CD4-positive, alpha-beta T cell (primary cell): ENCODE measurements around the gene FRMD4B. TPM values are rescaled to one million over a fixed set of nuclear protein-coding genes. Genes with fewer than 3 reads are reported as not detected.

ENCODE experiments used
- ATAC-seq: fragments of 200-7000 bp; cut with Tn5 transposase; one replicate; pipeline ENCODE4 v1.10.0; 2022; ENCODE audit warnings: mild to moderate bottlenecking; ENCODE audit not compliant: poor library complexity
- CTCF ChIA-PET: fragments of 350-600 bp; sonication (Branson Sonifier 250); formaldehyde crosslinking; loops from one replicate; lab custom pipeline; 2021; ENCODE audit warnings: antibody characterized with exemption, inconsistent platforms; lab: Charles Lee
- POLR2A ChIA-PET: fragments of 350-600 bp; sonication (Branson Sonifier 250); formaldehyde crosslinking; loops from one replicate; lab custom pipeline; 2021; ENCODE audit warnings: antibody characterized with exemption, inconsistent platforms; lab: Charles Lee
- DNase-seq, 14 experiments: peaks; one replicate each; pipeline ENCODE4 v3.0.0-alpha.2; 2013 to 2020; ENCODE audit warnings: mixed read lengths in 2 of 14
- H3K27ac ChIP-seq, 2 donors: one replicate each; pipeline versions ENCODE4 v1.5.1 to v1.7.0; 2013; ENCODE audit warnings: low read length in 2 of 2, low read depth in 1 of 2, mild to moderate bottlenecking in 1 of 2
- H3K27me3 ChIP-seq, 2 experiments: 1 replicate in 1 of 2; 2 replicates in 1 of 2; pipeline versions ENCODE4 v1.6.1 to v1.7.0; 2013; ENCODE audit warnings: low read length in 2 of 2, control low read depth in 1 of 2, mild to moderate bottlenecking in 1 of 2, moderate library complexity in 1 of 2; ENCODE audit not compliant: insufficient read depth in 2 of 2, control insufficient read depth in 1 of 2
- H3K36me3 ChIP-seq: one replicate; pipeline ENCODE4 v1.6.1; 2013; ENCODE audit warnings: low read length, control low read depth; ENCODE audit not compliant: insufficient read depth
- H3K4me1 ChIP-seq: one replicate; pipeline ENCODE4 v1.6.1; 2013; ENCODE audit warnings: low read length, control low read depth; ENCODE audit not compliant: insufficient read depth
- H3K4me3 ChIP-seq: one replicate; pipeline ENCODE4 v1.5.1; 2013; ENCODE audit warnings: mild to moderate bottlenecking, low read length, moderate library complexity
- H3K9me3 ChIP-seq, 2 experiments: 1 replicate in 1 of 2; 2 replicates in 1 of 2; pipeline versions ENCODE4 v1.6.1 to v1.7.0; 2013; ENCODE audit warnings: low read length in 2 of 2, mild to moderate bottlenecking in 2 of 2, control low read depth in 1 of 2, moderate library complexity in 1 of 2; ENCODE audit not compliant: control insufficient read depth in 1 of 2, insufficient read depth in 1 of 2
- H3K27ac Mint-ChIP-seq: one replicate; pipeline ENCODE4 v1.8.0; 2020; ENCODE audit warnings: mixed read lengths
- H3K27me3 Mint-ChIP-seq: one replicate; pipeline ENCODE4 v1.8.0; 2021; ENCODE audit warnings: mixed read lengths
- H3K36me3 Mint-ChIP-seq: one replicate; pipeline ENCODE4 v1.8.0; 2021; ENCODE audit warnings: low read depth, mixed read lengths
- H3K4me1 Mint-ChIP-seq: one replicate; pipeline ENCODE4 v1.8.0; 2021; ENCODE audit warnings: low read depth, mixed read lengths
- H3K4me3 Mint-ChIP-seq: one replicate; pipeline ENCODE4 v1.8.0; 2020; ENCODE audit warnings: mild to moderate bottlenecking, mixed read lengths
- H3K9me3 Mint-ChIP-seq: one replicate; pipeline ENCODE4 v1.8.0; 2020; ENCODE audit warnings: mixed read lengths
- intact Hi-C, 2 experiments: fragments of 100-400 bp; cut with DNase I in 1 of 2; cut with micrococcal nuclease in 1 of 2; formaldehyde crosslinking; loops; one replicate each; pipeline versions ENCODE4 v1.15.1 to v1.9.0; 2023 to 2025; cut with DNase I, micrococcal nuclease
- total RNA-seq, 174 experiments: library from RNA in 2 of 174; stranded (reverse) in 2 of 174; gene quantifications; one replicate each; pipeline ENCODE4 v1.2.3 and lab custom pipeline; 2021 to 2026
- TF ChIP-seq, protein P1 (sequence below): fragments of 200-600 bp; IDR thresholded peaks from one replicate; pipeline ENCODE4 v1.8.0; 2022; ENCODE audit warnings: antibody characterized with exemption, mild to moderate bottlenecking

FRMD4B gene
- total RNA-seq, 2 experiments from 2014 or later: 5.5 to 7.7 TPM

DNA sequence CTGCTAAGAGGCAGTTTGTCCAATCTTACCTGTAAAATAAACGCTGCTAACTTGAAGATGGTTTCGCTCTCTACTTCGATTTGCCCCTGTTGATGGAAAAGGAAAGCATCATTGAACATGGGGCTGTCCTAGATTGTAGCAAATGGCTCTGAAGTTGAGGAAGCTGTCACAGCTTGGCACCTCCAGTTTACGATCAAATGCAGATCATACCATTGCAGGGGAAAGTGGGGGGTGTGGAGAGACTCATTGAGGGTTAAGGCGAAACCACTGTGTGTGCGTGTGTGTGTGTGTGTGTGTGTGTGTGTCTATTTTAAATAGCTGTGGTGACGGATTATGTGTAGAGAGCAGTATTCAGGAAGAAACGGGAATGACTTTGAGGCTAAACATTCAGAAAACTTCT, 135.9 kb downstream of the FRMD4B start:
- no peak overlapping the region for H3K27ac Mint-ChIP-seq
- H3K9me3 ChIP-seq: no peaks in the 10 kb centered on the region
- ChIA-PET CTCF (no interaction called here), POLR2A (interaction anchor here (1.5 kb wide), 1 partner anchor 50 kb away, joined by 3 read pairs; no protein-coding TSS in a partner anchor)
- no peaks in the 10 kb centered on the region for H3K36me3 Mint-ChIP-seq
- H3K4me3 ChIP-seq: peak overlapping the region; percentile 44
- no peaks in the 10 kb centered on the region for H3K4me1 ChIP-seq
- peak overlapping the region; percentile 8 for H3K4me3 Mint-ChIP-seq
- intact Hi-C loops: no loop called here
- H3K9me3 Mint-ChIP-seq: no peaks in the 10 kb centered on the region
- H3K27ac ChIP-seq: peak overlapping the region in 1 of 2 donors; percentile 34
- DNase-seq: peak in 12 of 14 experiments; percentile 31 to 83 (median 42)
- peak; percentile 32 for ATAC-seq
- H3K27me3 ChIP-seq: no peaks in the 10 kb centered on the region
- H3K27me3 Mint-ChIP-seq: no peaks in the 10 kb centered on the region
- H3K4me1 Mint-ChIP-seq: peaks cover 4% of the 10 kb centered on the region
- TF ChIP-seq, protein P1, sequence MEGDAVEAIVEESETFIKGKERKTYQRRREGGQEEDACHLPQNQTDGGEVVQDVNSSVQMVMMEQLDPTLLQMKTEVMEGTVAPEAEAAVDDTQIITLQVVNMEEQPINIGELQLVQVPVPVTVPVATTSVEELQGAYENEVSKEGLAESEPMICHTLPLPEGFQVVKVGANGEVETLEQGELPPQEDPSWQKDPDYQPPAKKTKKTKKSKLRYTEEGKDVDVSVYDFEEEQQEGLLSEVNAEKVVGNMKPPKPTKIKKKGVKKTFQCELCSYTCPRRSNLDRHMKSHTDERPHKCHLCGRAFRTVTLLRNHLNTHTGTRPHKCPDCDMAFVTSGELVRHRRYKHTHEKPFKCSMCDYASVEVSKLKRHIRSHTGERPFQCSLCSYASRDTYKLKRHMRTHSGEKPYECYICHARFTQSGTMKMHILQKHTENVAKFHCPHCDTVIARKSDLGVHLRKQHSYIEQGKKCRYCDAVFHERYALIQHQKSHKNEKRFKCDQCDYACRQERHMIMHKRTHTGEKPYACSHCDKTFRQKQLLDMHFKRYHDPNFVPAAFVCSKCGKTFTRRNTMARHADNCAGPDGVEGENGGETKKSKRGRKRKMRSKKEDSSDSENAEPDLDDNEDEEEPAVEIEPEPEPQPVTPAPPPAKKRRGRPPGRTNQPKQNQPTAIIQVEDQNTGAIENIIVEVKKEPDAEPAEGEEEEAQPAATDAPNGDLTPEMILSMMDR: no peak
- H3K36me3 ChIP-seq: no peaks in the 10 kb centered on the region

DNA sequence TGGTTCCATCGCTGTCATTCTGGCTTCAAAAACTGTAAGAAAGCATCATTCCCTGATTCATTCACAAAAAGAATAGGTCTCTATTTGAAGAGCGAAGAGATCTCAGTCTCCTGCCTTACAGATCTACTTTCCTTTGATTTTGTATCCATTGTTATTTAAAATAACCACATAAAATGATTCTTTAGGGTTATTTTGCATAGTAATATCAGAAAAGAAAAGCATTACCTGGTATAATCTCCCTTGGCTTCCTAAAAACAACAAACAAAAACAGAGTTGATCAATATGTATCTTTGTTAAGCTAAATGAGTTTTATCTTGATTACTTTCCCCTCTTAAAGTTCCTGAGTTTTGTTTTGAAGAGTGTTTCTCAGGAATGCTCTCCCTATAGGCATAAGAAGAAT, 136.9 kb downstream of the FRMD4B start:
- ChIA-PET CTCF (interaction anchor here (1.0 to 1.2 kb wide), 2 partner anchors 14 to 67 kb away, joined by 3 read pairs; no protein-coding TSS in a partner anchor), POLR2A (interaction anchor here (1.5 kb wide), 1 partner anchor 49 kb away, joined by 3 read pairs; no protein-coding TSS in a partner anchor)
- no peaks in the 10 kb centered on the region for H3K36me3 Mint-ChIP-seq
- H3K36me3 ChIP-seq: no peaks in the 10 kb centered on the region
- no peak for DNase-seq
- ATAC-seq: no peak
- intact Hi-C loops: no loop called here
- H3K27ac ChIP-seq: peak overlapping the region in 1 of 2 donors; percentile 34
- no peaks in the 10 kb centered on the region for H3K27me3 ChIP-seq
- H3K27ac Mint-ChIP-seq: no peak overlapping the region
- H3K4me1 Mint-ChIP-seq: peaks cover 4% of the 10 kb centered on the region
- no peaks in the 10 kb centered on the region for H3K9me3 Mint-ChIP-seq
- no peaks in the 10 kb centered on the region for H3K9me3 ChIP-seq
- TF ChIP-seq, protein P1: no peak
- H3K4me1 ChIP-seq: no peaks in the 10 kb centered on the region
- no peak overlapping the region for H3K4me3 Mint-ChIP-seq
- no peak overlapping the region for H3K4me3 ChIP-seq
- H3K27me3 Mint-ChIP-seq: no peaks in the 10 kb centered on the region

DNA sequence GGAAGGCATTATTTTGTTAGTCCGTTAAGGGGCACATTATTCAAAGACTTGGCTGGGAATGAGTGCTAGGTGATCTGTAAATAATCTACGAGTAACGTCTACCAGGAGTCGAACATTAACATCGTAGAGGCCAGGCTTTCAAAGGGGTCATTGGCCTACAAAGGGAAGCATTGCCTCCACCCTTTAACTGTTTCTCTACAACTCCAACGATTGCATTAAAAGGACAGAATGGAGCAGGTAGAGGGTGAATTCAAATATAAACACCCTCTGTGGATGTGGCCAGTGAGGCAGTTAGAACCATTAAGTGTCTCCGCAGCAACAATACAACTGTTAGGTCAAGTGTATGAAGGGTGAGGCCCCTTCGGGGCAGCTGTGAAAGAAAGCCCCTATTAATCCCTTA, 137.5 kb downstream of the FRMD4B start:
- CTCF ChIA-PET: interaction anchor here (1.0 to 1.2 kb wide), 2 partner anchors 14 to 67 kb away, joined by 3 read pairs; no protein-coding TSS in a partner anchor

More for the DNA sequence above, 137.5 kb downstream of the FRMD4B start:
- TF ChIP-seq, protein P1: no peak
- Mint-ChIP-seq H3K4me3 (no peak overlapping the region), H3K9me3 (no peaks in the 10 kb centered on the region), H3K27me3 (no peaks in the 10 kb centered on the region), H3K27ac (no peak overlapping the region), H3K36me3 (no peaks in the 10 kb centered on the region), H3K4me1 (peaks cover 4% of the 10 kb centered on the region)
- Histone ChIP-seq H3K4me3 (no peak overlapping the region), H3K27ac (no peak overlapping the region), H3K36me3 (no peaks in the 10 kb centered on the region), H3K27me3 (no peaks in the 10 kb centered on the region), H3K4me1 (no peaks in the 10 kb centered on the region), H3K9me3 (no peaks in the 10 kb centered on the region)
- DNase-seq (no peak), ATAC-seq (no peak)
- intact Hi-C loops: no loop called here
- POLR2A ChIA-PET: interaction anchor here (1.5 kb wide), 1 partner anchor 49 kb away, joined by 3 read pairs; no protein-coding TSS in a partner anchor
